HG03442 (cell line): ENCODE results near the gene ZNF524.
A peak's percentile ranks its signal among the peaks of the same experiment; 100 is the strongest.

Experiments
- ATAC-seq: cut with Tn5 transposase; IDR thresholded peaks from one replicate; pipeline ENCODE4 v1.9.1; 2021; ENCODE audit warnings: mild to moderate bottlenecking, moderate library complexity; ENCODE audit not compliant: unreplicated experiment

The ZNF524 gene

GRCh38 chr19:55640577-55641425 is 40.7 kb downstream of the ZNF524 start, which contains the start of gene ZNF580:
TSS of gene ZNF580 (plus strand) at chr19:55641002. CDS start at chr19:55642509, 1,507 bp downstream.
- ATAC-seq = peak; percentile 29

GRCh38 chr19:55641426-55642152 is 41.5 kb downstream of the ZNF524 start:
- no peak for ATAC-seq

- no peak for ATAC-seq
Observed at GRCh38 chr19:55642153-55643002, 42.3 kb downstream of the ZNF524 start.

- no peak for ATAC-seq
Observed at GRCh38 chr19:55643003-55643886, 43.2 kb downstream of the ZNF524 start, which contains the start of gene ZNF581. TSS of gene ZNF581 (plus strand) at chr19:55643649. CDS start at chr19:55644572, 923 bp downstream.

- ATAC-seq = no peak
Observed at GRCh38 chr19:55643887-55644176, 43.7 kb downstream of the ZNF524 start.

- no peak for ATAC-seq
Observed at GRCh38 chr19:55644191-55644833, 44.2 kb downstream of the ZNF524 start.

GRCh38 chr19:55644842-55645511 is 44.9 kb downstream of the ZNF524 start:
- ATAC-seq = no peak

GRCh38 chr19:55645512-55645881 is 45.4 kb downstream of the ZNF524 start:
- no peak for ATAC-seq

GRCh38 chr19:55646889-55647731 is 47.0 kb downstream of the ZNF524 start:
- ATAC-seq = no peak

GRCh38 chr19:55647732-55648584 is 47.9 kb downstream of the ZNF524 start, which contains the start of gene CCDC106:
TSS of gene CCDC106 (plus strand) at chr19:55648212. CDS start at chr19:55649047, 835 bp downstream.
- ATAC-seq = no peak

- no peak for ATAC-seq
Observed at GRCh38 chr19:55648585-55649267, 48.6 kb downstream of the ZNF524 start.

- ATAC-seq = no peak
Observed at GRCh38 chr19:55649268-55650125, 49.4 kb downstream of the ZNF524 start.

GRCh38 chr19:55650126-55650557 is 50.1 kb downstream of the ZNF524 start:
- no peak for ATAC-seq

- ATAC-seq = no peak
Observed at GRCh38 chr19:55650602-55651230, 50.6 kb downstream of the ZNF524 start.

GRCh38 chr19:55651236-55651635 is 51.1 kb downstream of the ZNF524 start:
- no peak for ATAC-seq
